ENCODE results near the gene ATP2A1.
"Not testable (repeated sequence)": the region's sequence is repeated elsewhere in the genome, so short reads cannot be mapped to it uniquely, and the experiment has no call there.

DNA sequence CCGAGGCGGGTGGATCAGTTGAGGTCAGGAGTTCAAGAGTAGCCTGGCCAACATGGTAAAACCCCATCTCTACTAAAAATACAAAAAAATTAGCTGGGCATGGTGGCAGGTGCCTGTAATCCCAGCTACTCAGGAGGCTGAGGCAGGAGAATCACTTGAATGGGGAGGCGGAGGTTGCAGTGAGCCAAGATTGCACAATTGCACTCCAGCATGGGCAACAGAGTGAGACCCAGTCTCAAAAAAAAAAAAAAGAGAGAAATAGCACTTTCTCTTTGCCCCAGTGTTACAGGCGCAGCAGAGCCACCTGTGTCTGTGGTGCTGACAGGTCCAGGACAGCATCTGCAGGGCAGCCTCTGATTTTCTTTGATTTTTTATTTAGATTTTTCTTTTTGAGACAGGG is 3.3 kb downstream of the ATP2A1 start:
- TF ChIP-seq, protein P1, sequence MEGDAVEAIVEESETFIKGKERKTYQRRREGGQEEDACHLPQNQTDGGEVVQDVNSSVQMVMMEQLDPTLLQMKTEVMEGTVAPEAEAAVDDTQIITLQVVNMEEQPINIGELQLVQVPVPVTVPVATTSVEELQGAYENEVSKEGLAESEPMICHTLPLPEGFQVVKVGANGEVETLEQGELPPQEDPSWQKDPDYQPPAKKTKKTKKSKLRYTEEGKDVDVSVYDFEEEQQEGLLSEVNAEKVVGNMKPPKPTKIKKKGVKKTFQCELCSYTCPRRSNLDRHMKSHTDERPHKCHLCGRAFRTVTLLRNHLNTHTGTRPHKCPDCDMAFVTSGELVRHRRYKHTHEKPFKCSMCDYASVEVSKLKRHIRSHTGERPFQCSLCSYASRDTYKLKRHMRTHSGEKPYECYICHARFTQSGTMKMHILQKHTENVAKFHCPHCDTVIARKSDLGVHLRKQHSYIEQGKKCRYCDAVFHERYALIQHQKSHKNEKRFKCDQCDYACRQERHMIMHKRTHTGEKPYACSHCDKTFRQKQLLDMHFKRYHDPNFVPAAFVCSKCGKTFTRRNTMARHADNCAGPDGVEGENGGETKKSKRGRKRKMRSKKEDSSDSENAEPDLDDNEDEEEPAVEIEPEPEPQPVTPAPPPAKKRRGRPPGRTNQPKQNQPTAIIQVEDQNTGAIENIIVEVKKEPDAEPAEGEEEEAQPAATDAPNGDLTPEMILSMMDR (IDR thresholded peaks at IDR 0.05; ENCODE audit: insufficient read depth, low read length) = not testable (repeated sequence)
- not testable (repeated sequence) for TF ChIP-seq POLR2AphosphoS5, GABPA (IDR thresholded peaks at IDR 0.05; ENCODE audit: low read depth)
- TF ChIP-seq, protein P2, sequence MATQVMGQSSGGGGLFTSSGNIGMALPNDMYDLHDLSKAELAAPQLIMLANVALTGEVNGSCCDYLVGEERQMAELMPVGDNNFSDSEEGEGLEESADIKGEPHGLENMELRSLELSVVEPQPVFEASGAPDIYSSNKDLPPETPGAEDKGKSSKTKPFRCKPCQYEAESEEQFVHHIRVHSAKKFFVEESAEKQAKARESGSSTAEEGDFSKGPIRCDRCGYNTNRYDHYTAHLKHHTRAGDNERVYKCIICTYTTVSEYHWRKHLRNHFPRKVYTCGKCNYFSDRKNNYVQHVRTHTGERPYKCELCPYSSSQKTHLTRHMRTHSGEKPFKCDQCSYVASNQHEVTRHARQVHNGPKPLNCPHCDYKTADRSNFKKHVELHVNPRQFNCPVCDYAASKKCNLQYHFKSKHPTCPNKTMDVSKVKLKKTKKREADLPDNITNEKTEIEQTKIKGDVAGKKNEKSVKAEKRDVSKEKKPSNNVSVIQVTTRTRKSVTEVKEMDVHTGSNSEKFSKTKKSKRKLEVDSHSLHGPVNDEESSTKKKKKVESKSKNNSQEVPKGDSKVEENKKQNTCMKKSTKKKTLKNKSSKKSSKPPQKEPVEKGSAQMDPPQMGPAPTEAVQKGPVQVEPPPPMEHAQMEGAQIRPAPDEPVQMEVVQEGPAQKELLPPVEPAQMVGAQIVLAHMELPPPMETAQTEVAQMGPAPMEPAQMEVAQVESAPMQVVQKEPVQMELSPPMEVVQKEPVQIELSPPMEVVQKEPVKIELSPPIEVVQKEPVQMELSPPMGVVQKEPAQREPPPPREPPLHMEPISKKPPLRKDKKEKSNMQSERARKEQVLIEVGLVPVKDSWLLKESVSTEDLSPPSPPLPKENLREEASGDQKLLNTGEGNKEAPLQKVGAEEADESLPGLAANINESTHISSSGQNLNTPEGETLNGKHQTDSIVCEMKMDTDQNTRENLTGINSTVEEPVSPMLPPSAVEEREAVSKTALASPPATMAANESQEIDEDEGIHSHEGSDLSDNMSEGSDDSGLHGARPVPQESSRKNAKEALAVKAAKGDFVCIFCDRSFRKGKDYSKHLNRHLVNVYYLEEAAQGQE (IDR thresholded peaks at IDR 0.05; ENCODE audit: insufficient replicate concordance, low read depth) = not testable (repeated sequence)

Data from HL-60 (cell line).